Mesenchymal stem cell (in vitro differentiated cells and primary cell): Measurements from ENCODE around the gene ATG4B.

Experiments
- DNase-seq: peaks from one replicate; pipeline ENCODE4 v3.0.0-alpha.2; 2013
- H2AFZ ChIP-seq: one replicate; pipeline ENCODE4 v1.6.1; 2013; ENCODE audit warnings: low read depth, mild to moderate bottlenecking, control low read depth, inconsistent platforms, low read length, moderate library complexity
- H2AK5ac ChIP-seq: 2 replicates; pipeline ENCODE4 v1.6.1; 2013; ENCODE audit warnings: low read length, moderate library complexity, mild to moderate bottlenecking, inconsistent platforms; ENCODE audit not compliant: severe bottlenecking
- H2BK120ac ChIP-seq: one replicate; pipeline ENCODE4 v1.6.1; 2013; ENCODE audit warnings: low read depth, mild to moderate bottlenecking, inconsistent platforms, low read length, moderate library complexity
- H2BK12ac ChIP-seq, 2 experiments: one replicate each; pipeline ENCODE4 v1.6.1; 2013; ENCODE audit warnings: inconsistent platforms in 2 of 2, low read length in 2 of 2, mild to moderate bottlenecking in 2 of 2, moderate library complexity in 2 of 2, control low read depth in 1 of 2
- H2BK15ac ChIP-seq: one replicate; pipeline ENCODE4 v1.6.1; 2013; ENCODE audit warnings: mild to moderate bottlenecking, low read depth, inconsistent platforms; ENCODE audit not compliant: poor library complexity, severe bottlenecking
- H2BK5ac ChIP-seq: 2 replicates; pipeline ENCODE4 v1.6.1; 2013; ENCODE audit warnings: low read depth, mild to moderate bottlenecking, low read length, control low read depth, inconsistent platforms; ENCODE audit not compliant: poor library complexity, severe bottlenecking
- H3K14ac ChIP-seq, 2 experiments: one replicate each; pipeline ENCODE4 v1.6.1; 2013; ENCODE audit warnings: inconsistent platforms in 2 of 2, low read length in 2 of 2, control low read depth in 1 of 2, mild to moderate bottlenecking in 1 of 2, moderate library complexity in 1 of 2
- H3K18ac ChIP-seq, 2 experiments: one replicate each; pipeline ENCODE4 v1.6.1; 2013; ENCODE audit warnings: inconsistent platforms in 2 of 2, low read length in 2 of 2, control low read depth in 1 of 2, low read depth in 1 of 2, mild to moderate bottlenecking in 1 of 2
- H3K23ac ChIP-seq, 2 experiments: one replicate each; pipeline ENCODE4 v1.6.1; 2013; ENCODE audit warnings: inconsistent platforms in 2 of 2, low read length in 2 of 2, mild to moderate bottlenecking in 2 of 2, moderate library complexity in 2 of 2, control low read depth in 1 of 2
- H3K27ac ChIP-seq: 2 replicates; pipeline ENCODE4 v1.5.1; 2013; ENCODE audit warnings: mild to moderate bottlenecking, moderate library complexity, low read length, control low read depth, inconsistent platforms; ENCODE audit not compliant: poor library complexity, severe bottlenecking
- H3K27me3 ChIP-seq, 2 experiments: 2 replicates each; pipeline versions ENCODE4 v1.6.1 to v1.7.0; 2013; ENCODE audit warnings: low read length in 2 of 2, mild to moderate bottlenecking in 2 of 2, moderate library complexity in 2 of 2, control low read depth in 1 of 2, inconsistent platforms in 1 of 2; ENCODE audit not compliant: control insufficient read depth in 1 of 2, insufficient read depth in 1 of 2
- H3K36me3 ChIP-seq, 2 experiments: 2 replicates each; pipeline versions ENCODE4 v1.6.1 to v1.7.0; 2013; ENCODE audit warnings: low read length in 2 of 2, control low read depth in 1 of 2, inconsistent platforms in 1 of 2, low read depth in 1 of 2, mild to moderate bottlenecking in 1 of 2; ENCODE audit not compliant: insufficient read depth in 2 of 2, control insufficient read depth in 1 of 2
- H3K4ac ChIP-seq, 2 experiments: one replicate each; pipeline ENCODE4 v1.6.1; 2013; ENCODE audit warnings: inconsistent platforms in 2 of 2, low read length in 2 of 2, mild to moderate bottlenecking in 2 of 2, moderate library complexity in 2 of 2, control low read depth in 1 of 2, low read depth in 1 of 2
- H3K4me1 ChIP-seq: 2 replicates; pipeline ENCODE4 v1.6.1; 2013; ENCODE audit warnings: low read depth, low read length, control low read depth; ENCODE audit not compliant: control insufficient read depth, insufficient read depth
- H3K4me2 ChIP-seq: 2 replicates; pipeline ENCODE4 v1.6.1; 2013; ENCODE audit warnings: low read length, mild to moderate bottlenecking, inconsistent platforms; ENCODE audit not compliant: poor library complexity, severe bottlenecking
- H3K4me3 ChIP-seq, 2 experiments: 2 replicates each; pipeline versions ENCODE4 v1.5.1 to v1.7.0; 2013; ENCODE audit warnings: low read length in 2 of 2, mild to moderate bottlenecking in 2 of 2, control low read depth in 1 of 2, low read depth in 1 of 2; ENCODE audit not compliant: insufficient read depth in 1 of 2
- H3K79me1 ChIP-seq: replicated peaks from 2 replicates; pipeline ENCODE4 v1.6.1; 2013; ENCODE audit warnings: mild to moderate bottlenecking, control low read depth, low read length, inconsistent platforms; ENCODE audit not compliant: poor library complexity, severe bottlenecking
- H3K9ac ChIP-seq: 2 replicates; pipeline ENCODE4 v1.7.0; 2013; ENCODE audit warnings: mild to moderate bottlenecking, low read length, moderate library complexity
- H3K9me3 ChIP-seq: 2 replicates; pipeline ENCODE4 v1.7.0; 2013; ENCODE audit warnings: mild to moderate bottlenecking, low read length; ENCODE audit not compliant: control insufficient read depth
- H4K8ac ChIP-seq: one replicate; pipeline ENCODE4 v1.6.1; 2013; ENCODE audit warnings: inconsistent platforms, mild to moderate bottlenecking, low read length, moderate library complexity
- H4K91ac ChIP-seq: one replicate; pipeline ENCODE4 v1.6.1; 2013; ENCODE audit warnings: mild to moderate bottlenecking, low read length, inconsistent platforms
- WGBS: methylation state at CpG from one replicate; pipeline ENCODE4 v1.1.7; 2013; ENCODE audit warnings: mixed read lengths; 5-methylcytosine and 5-hydroxymethylcytosine counted together

Gene ATG4B

GRCh38 chr2:241616168-241617125, 21.0 kb upstream of the ATG4B start:
- no peak overlapping the region for H2BK120ac ChIP-seq
- H3K27ac ChIP-seq, result no peak overlapping the region
- WGBS, result 95% methylated on average over 28 of the region's 30 CpGs
- peaks cover 33% of the 10 kb centered on the region for H3K79me1 ChIP-seq
- H2BK15ac ChIP-seq, result no peak overlapping the region
- no peak overlapping the region for H3K4ac ChIP-seq
- H3K36me3 ChIP-seq, result peaks cover 11 to 33% of the 10 kb centered on the region in 2 experiments
- no peaks in the 10 kb centered on the region for H3K9me3 ChIP-seq
- no peak overlapping the region for H3K9ac ChIP-seq
- H4K91ac ChIP-seq, result no peak overlapping the region
- H3K18ac ChIP-seq, result no peak overlapping the region
- H3K23ac ChIP-seq, result no peak overlapping the region
- no peaks in the 10 kb centered on the region for H3K27me3 ChIP-seq
- no peak overlapping the region for H2AFZ ChIP-seq
- H2AK5ac ChIP-seq, result no peak overlapping the region
- H4K8ac ChIP-seq, result no peak overlapping the region
- H3K4me1 ChIP-seq, result peaks cover 8% of the 10 kb centered on the region
- no peak overlapping the region for H2BK12ac ChIP-seq
- H3K4me3 ChIP-seq, result no peak overlapping the region
- no peak for DNase-seq
- H2BK5ac ChIP-seq, result no peak overlapping the region
- no peak overlapping the region for H3K4me2 ChIP-seq
- H3K14ac ChIP-seq, result peak overlapping the region in 1 of 2 experiments; percentile 37

GRCh38 chr2:241617431-241618154, 19.9 kb upstream of the ATG4B start:
- H3K4me1 ChIP-seq, result peaks cover 8% of the 10 kb centered on the region
- H3K79me1 ChIP-seq, result peaks cover 35% of the 10 kb centered on the region
- peak overlapping the region; percentile 70 for H4K8ac ChIP-seq
- peak overlapping the region in 1 of 2 experiments; percentile 14 for H3K18ac ChIP-seq
- H2AK5ac ChIP-seq, result peak overlapping the region; percentile 41
- no peak for DNase-seq
- H2BK5ac ChIP-seq, result no peak overlapping the region
- H3K9ac ChIP-seq, result no peak overlapping the region
- no peak overlapping the region for H3K4me3 ChIP-seq
- H2BK120ac ChIP-seq, result no peak overlapping the region
- no peaks in the 10 kb centered on the region for H3K27me3 ChIP-seq
- H2BK12ac ChIP-seq, result no peak overlapping the region
- H4K91ac ChIP-seq, result no peak overlapping the region
- H3K23ac ChIP-seq, result no peak overlapping the region
- peaks cover 11 to 33% of the 10 kb centered on the region in 2 experiments for H3K36me3 ChIP-seq
- H3K14ac ChIP-seq, result no peak overlapping the region
- H3K27ac ChIP-seq, result no peak overlapping the region
- peak overlapping the region in 1 of 2 experiments; percentile 49 for H3K4ac ChIP-seq
- peak overlapping the region; percentile 53 for H3K4me2 ChIP-seq
- H2BK15ac ChIP-seq, result no peak overlapping the region
- no peak overlapping the region for H2AFZ ChIP-seq
- 75% methylated on average over 15 of the region's 15 CpGs for WGBS
- H3K9me3 ChIP-seq, result no peaks in the 10 kb centered on the region

- Histone ChIP-seq H2AK5ac (no peak overlapping the region), H3K27me3 (no peaks in the 10 kb centered on the region), H3K4me3 (no peak overlapping the region), H3K4me1 (peaks cover 8% of the 10 kb centered on the region), H2BK12ac (no peak overlapping the region), H3K23ac (no peak overlapping the region), H3K14ac (no peak overlapping the region), H3K9me3 (no peaks in the 10 kb centered on the region), H3K27ac (no peak overlapping the region), H3K4ac (no peak overlapping the region), H3K9ac (no peak overlapping the region), H2BK120ac (no peak overlapping the region), H2AFZ (no peak overlapping the region), H4K91ac (no peak overlapping the region), H3K36me3 (peaks cover 11 to 33% of the 10 kb centered on the region in 2 experiments), H3K18ac (no peak overlapping the region), H3K79me1 (peaks cover 35% of the 10 kb centered on the region), H2BK15ac (no peak overlapping the region), H3K4me2 (no peak overlapping the region), H2BK5ac (no peak overlapping the region), H4K8ac (no peak overlapping the region)
- 90% methylated on average over 5 of the region's 5 CpGs for WGBS
- no peak for DNase-seq
These were observed 19.1 kb upstream of the ATG4B start for GRCh38 chr2:241618296-241618805.

GRCh38 chr2:241618829-241619228, 18.7 kb upstream of the ATG4B start:
- H3K27ac ChIP-seq, result no peak overlapping the region
- no peak overlapping the region for H3K4me2 ChIP-seq
- no peak overlapping the region for H2BK12ac ChIP-seq
- H3K79me1 ChIP-seq, result peaks cover 33% of the 10 kb centered on the region
- WGBS, result 97% methylated on average over 11 of the region's 11 CpGs
- no peak for DNase-seq
- no peaks in the 10 kb centered on the region for H3K9me3 ChIP-seq
- H2BK15ac ChIP-seq, result no peak overlapping the region
- H3K14ac ChIP-seq, result no peak overlapping the region
- H3K36me3 ChIP-seq, result peaks cover 11 to 33% of the 10 kb centered on the region in 2 experiments
- no peaks in the 10 kb centered on the region for H3K27me3 ChIP-seq
- no peak overlapping the region for H3K4ac ChIP-seq
- H2BK120ac ChIP-seq, result no peak overlapping the region
- H3K9ac ChIP-seq, result no peak overlapping the region
- H4K8ac ChIP-seq, result no peak overlapping the region
- H2BK5ac ChIP-seq, result no peak overlapping the region
- peaks cover 8% of the 10 kb centered on the region for H3K4me1 ChIP-seq
- no peak overlapping the region for H2AK5ac ChIP-seq
- no peak overlapping the region for H3K23ac ChIP-seq
- no peak overlapping the region for H3K18ac ChIP-seq
- no peak overlapping the region for H4K91ac ChIP-seq
- H2AFZ ChIP-seq, result no peak overlapping the region
- H3K4me3 ChIP-seq, result no peak overlapping the region
